ENCODE measurements around the gene CFAP141. TPM values are rescaled to one million over a fixed set of nuclear protein-coding genes. Genes with fewer than 3 reads are reported as not detected.
"Not testable (repeated sequence)": the region's sequence is repeated elsewhere in the genome, so short reads cannot be mapped to it uniquely, and the experiment has no call there.

The CFAP141 gene
- polyA plus RNA-seq (ENCODE audit: insufficient read length in 4 of 4), result not detected

GRCh38 chr1:154206196-154206595, at the start of gene CFAP141:
Gene CFAP141, minus strand, starts transcription at chr1:154206333. Its CDS starts 26 bp downstream, at chr1:154206307.
- DNase-seq (ENCODE audit: low read depth in 4 of 4, low spot score in 3 of 4), result no peak

- no peak for DNase-seq (ENCODE audit: low read depth in 4 of 4, low spot score in 3 of 4)
These were observed 47.5 kb upstream of the CFAP141 start for GRCh38 chr1:154253671-154254070.

- no peak for DNase-seq (ENCODE audit: low read depth in 4 of 4, low spot score in 3 of 4)
These were observed 35.7 kb upstream of the CFAP141 start for GRCh38 chr1:154241703-154242351.

- DNase-seq (ENCODE audit: low read depth in 4 of 4, low spot score in 3 of 4), result no peak
These were observed 34.2 kb upstream of the CFAP141 start for GRCh38 chr1:154240294-154240833.

GRCh38 chr1:154239491-154239890, 33.4 kb upstream of the CFAP141 start:
- DNase-seq (ENCODE audit: low read depth in 4 of 4, low spot score in 3 of 4), result no peak

- DNase-seq (ENCODE audit: low read depth in 4 of 4, low spot score in 3 of 4), result no peak
These were observed 31.9 kb upstream of the CFAP141 start for GRCh38 chr1:154237880-154238506.

- DNase-seq (ENCODE audit: low read depth in 4 of 4, low spot score in 3 of 4), result no peak
These were observed 31.3 kb upstream of the CFAP141 start for GRCh38 chr1:154237435-154237834.

GRCh38 chr1:154236855-154237254, 30.7 kb upstream of the CFAP141 start:
- no peak for DNase-seq (ENCODE audit: low read depth in 4 of 4, low spot score in 3 of 4)

- not testable (repeated sequence) for DNase-seq (ENCODE audit: low read depth in 4 of 4, low spot score in 3 of 4)
These were observed 27.0 kb upstream of the CFAP141 start for GRCh38 chr1:154233127-154233526.

GRCh38 chr1:154231112-154231511, 25.0 kb upstream of the CFAP141 start:
- DNase-seq (ENCODE audit: low read depth in 4 of 4, low spot score in 3 of 4), result not testable (repeated sequence)

- DNase-seq (ENCODE audit: low read depth in 4 of 4, low spot score in 3 of 4), result no peak
These were observed 19.2 kb upstream of the CFAP141 start for GRCh38 chr1:154225370-154225769.

- no peak for DNase-seq (ENCODE audit: low read depth in 4 of 4, low spot score in 3 of 4)
These were observed 17.5 kb upstream of the CFAP141 start for GRCh38 chr1:154223621-154224020.

- no peak for DNase-seq (ENCODE audit: low read depth in 4 of 4, low spot score in 3 of 4)
These were observed 16.8 kb upstream of the CFAP141 start for GRCh38 chr1:154222918-154223317.

GRCh38 chr1:154222518-154222917, 16.4 kb upstream of the CFAP141 start:
- DNase-seq (ENCODE audit: low read depth in 4 of 4, low spot score in 3 of 4), result no peak

GRCh38 chr1:154221278-154222001, 15.3 kb upstream of the CFAP141 start:
- DNase-seq (ENCODE audit: low read depth in 4 of 4, low spot score in 3 of 4), result peak in 2 of 4 donors; percentile 12 to 41

GRCh38 chr1:154220970-154221277, 14.8 kb upstream of the CFAP141 start:
- DNase-seq (ENCODE audit: low read depth in 4 of 4, low spot score in 3 of 4), result no peak

- peak; percentile 98 to 99 (median 99) for DNase-seq (ENCODE audit: low read depth in 4 of 4, low spot score in 3 of 4)
These were observed 14.2 kb upstream of the CFAP141 start, which contains the start of gene UBAP2L for GRCh38 chr1:154220071-154220969. Gene UBAP2L, plus strand, starts transcription at chr1:154220955. Its CDS starts 4,169 bp downstream, at chr1:154225124.

- no peak for DNase-seq (ENCODE audit: low read depth in 4 of 4, low spot score in 3 of 4)
These were observed 13.4 kb upstream of the CFAP141 start for GRCh38 chr1:154219541-154219940.

- DNase-seq (ENCODE audit: low read depth in 4 of 4, low spot score in 3 of 4), result no peak
These were observed 12.4 kb upstream of the CFAP141 start for GRCh38 chr1:154218545-154218944.

- DNase-seq (ENCODE audit: low read depth in 4 of 4, low spot score in 3 of 4), result no peak
These were observed 7.1 kb upstream of the CFAP141 start for GRCh38 chr1:154213274-154213673.

Measured in right renal pelvis (tissue), 4 donors.